MG63 (cell line): ENCODE results near the gene PTPRN2. TPM values are rescaled to one million over a fixed set of nuclear protein-coding genes. Genes with fewer than 3 reads are reported as not detected.
"Not testable (repeated sequence)": the region's sequence is repeated elsewhere in the genome, so short reads cannot be mapped to it uniquely, and the experiment has no call there.

Source experiments
- DNase-seq: peaks from one replicate; pipeline ENCODE4 v3.0.0-alpha.2; 2020
- H3K27me3 ChIP-seq: fragments of 250-450 bp; sonication (Bioruptor Pico); 2 replicates; pipeline ENCODE4 v1.5.1; 2020; ENCODE audit warnings: mild to moderate bottlenecking, moderate library complexity
- H3K36me3 ChIP-seq: fragments of 250-450 bp; sonication (Bioruptor Pico); 2 replicates; pipeline ENCODE4 v1.5.1; 2020; ENCODE audit warnings: mild to moderate bottlenecking, moderate library complexity
- H3K4me3 ChIP-seq: fragments of 250-450 bp; sonication (Bioruptor Pico); 2 replicates; pipeline ENCODE4 v1.5.1; 2020; ENCODE audit warnings: mild to moderate bottlenecking, moderate library complexity
- H3K9me3 ChIP-seq: fragments of 250-450 bp; sonication (Bioruptor Pico); 2 replicates; pipeline ENCODE4 v1.5.1; 2020; ENCODE audit warnings: mild to moderate bottlenecking, moderate library complexity
- total RNA-seq: library from RNA; depleted of rRNA; stranded (reverse); fragments of >200 nt; shearing (Covaris generic); gene quantifications from 2 replicates; pipeline ENCODE4 v1.2.3, GENCODE V29; 2014; ENCODE audit warnings: low replicate concordance

Gene PTPRN2
- total RNA-seq, 1 experiment from 2014 or later: 0.16 TPM

- no peaks in the 10 kb centered on the region for H3K9me3 ChIP-seq
- no peaks in the 10 kb centered on the region for H3K36me3 ChIP-seq
- no peak overlapping the region for H3K4me3 ChIP-seq
- H3K27me3 ChIP-seq: no peaks in the 10 kb centered on the region
- no peak for DNase-seq
Measured at GRCh38 chr7:158229945-158230344, 357.7 kb downstream of the PTPRN2 start.

DNA sequence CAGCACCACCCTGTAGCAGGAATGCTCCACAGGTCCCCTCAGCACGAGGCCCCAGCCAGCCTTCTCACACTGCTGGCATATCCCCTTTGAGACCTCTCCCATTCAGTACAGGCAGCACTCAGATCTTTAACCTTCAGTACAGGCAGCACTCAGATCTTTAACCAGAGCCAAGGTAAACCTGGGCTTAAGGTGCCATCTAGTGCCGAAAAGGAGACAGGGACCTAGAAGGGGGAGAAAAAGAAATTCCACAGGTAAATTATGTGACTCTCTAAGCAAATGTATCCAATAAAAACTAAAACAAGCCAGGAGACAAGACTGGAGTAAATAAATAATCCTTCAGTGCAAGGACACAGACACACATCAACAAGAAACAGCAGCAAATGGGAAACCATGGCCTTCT is 358.6 kb downstream of the PTPRN2 start:
- Histone ChIP-seq H3K9me3 (no peaks in the 10 kb centered on the region), H3K4me3 (no peak overlapping the region), H3K27me3 (no peaks in the 10 kb centered on the region), H3K36me3 (no peaks in the 10 kb centered on the region)
- no peak for DNase-seq

DNA sequence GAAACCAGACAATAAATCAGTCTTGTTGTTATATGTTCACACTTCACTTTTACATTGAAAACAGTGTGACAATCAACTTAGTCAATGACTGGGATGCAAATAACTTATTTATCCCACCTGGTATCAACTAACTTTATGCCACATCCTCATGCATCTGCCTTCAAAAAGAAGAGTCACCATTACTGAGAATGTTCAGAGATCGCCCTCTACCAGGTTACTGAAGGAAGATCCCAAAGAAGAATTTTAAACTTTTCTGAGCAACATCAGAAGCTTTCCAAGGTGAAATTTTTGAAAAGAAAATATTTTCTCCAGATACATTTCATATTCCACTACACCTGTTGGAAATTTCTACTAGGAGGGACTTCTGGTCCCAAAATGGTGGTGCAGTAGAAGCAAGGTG is 359.5 kb downstream of the PTPRN2 start:
- Histone ChIP-seq H3K9me3 (no peaks in the 10 kb centered on the region), H3K4me3 (no peak overlapping the region), H3K36me3 (no peaks in the 10 kb centered on the region), H3K27me3 (no peaks in the 10 kb centered on the region)
- no peak for DNase-seq

- H3K36me3 ChIP-seq: no peaks in the 10 kb centered on the region
- H3K4me3 ChIP-seq: no peak overlapping the region
- no peaks in the 10 kb centered on the region for H3K27me3 ChIP-seq
- H3K9me3 ChIP-seq: no peaks in the 10 kb centered on the region
- no peak for DNase-seq
Measured at GRCh38 chr7:158227258-158227984, 360.2 kb downstream of the PTPRN2 start.

DNA sequence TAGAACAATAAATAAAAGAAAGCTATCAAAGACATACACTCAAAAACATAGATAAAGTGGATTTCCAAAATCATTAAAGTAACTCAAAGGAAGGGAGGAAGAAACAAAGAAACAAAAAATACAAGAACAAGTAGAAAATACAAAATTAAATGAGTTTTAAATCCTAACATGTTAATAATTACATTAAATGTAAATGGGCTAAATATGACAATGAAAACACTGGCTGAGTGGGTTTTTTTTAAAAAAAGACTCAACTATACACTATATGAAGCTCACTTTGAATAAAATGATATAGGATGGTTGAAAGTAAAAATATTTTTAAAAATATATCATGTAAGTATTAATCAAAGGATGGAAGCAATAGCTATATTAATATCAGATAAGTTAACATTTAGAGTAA is 371.4 kb downstream of the PTPRN2 start:
- no peaks in the 10 kb centered on the region for H3K9me3 ChIP-seq
- H3K4me3 ChIP-seq: no peak overlapping the region
- no peak for DNase-seq
- H3K27me3 ChIP-seq: no peaks in the 10 kb centered on the region
- no peaks in the 10 kb centered on the region for H3K36me3 ChIP-seq

- H3K36me3 ChIP-seq: no peaks in the 10 kb centered on the region
- no peak for DNase-seq
- no peaks in the 10 kb centered on the region for H3K27me3 ChIP-seq
- no peaks in the 10 kb centered on the region for H3K9me3 ChIP-seq
- no peak overlapping the region for H3K4me3 ChIP-seq
Measured at GRCh38 chr7:158209435-158209834, 378.2 kb downstream of the PTPRN2 start.

DNA sequence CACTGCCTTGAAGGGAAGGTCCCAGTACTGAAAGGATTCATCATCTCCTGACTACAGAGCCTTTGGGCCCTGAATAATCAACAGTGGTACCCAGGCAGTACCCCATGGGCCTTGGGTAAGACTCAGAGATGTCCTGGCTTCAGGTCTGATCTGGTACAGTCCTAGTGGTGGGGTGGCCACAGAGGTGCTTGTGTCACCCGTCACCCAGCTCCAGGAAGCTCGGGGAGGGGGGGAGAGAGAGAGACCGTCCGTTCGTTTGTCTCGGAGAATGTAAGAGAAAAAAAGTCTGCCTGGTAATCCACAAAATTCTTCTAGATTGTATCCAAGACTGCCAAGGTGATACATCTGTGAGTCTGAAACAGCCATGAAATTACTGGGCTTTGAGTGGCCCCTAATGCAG is 381.3 kb downstream of the PTPRN2 start:
- no peak overlapping the region for H3K4me3 ChIP-seq
- H3K9me3 ChIP-seq: no peaks in the 10 kb centered on the region
- H3K36me3 ChIP-seq: no peaks in the 10 kb centered on the region
- no peaks in the 10 kb centered on the region for H3K27me3 ChIP-seq
- no peak for DNase-seq

- H3K36me3 ChIP-seq: no peaks in the 10 kb centered on the region
- H3K4me3 ChIP-seq: no peak overlapping the region
- no peaks in the 10 kb centered on the region for H3K9me3 ChIP-seq
- DNase-seq: no peak
- H3K27me3 ChIP-seq: no peaks in the 10 kb centered on the region
Measured at GRCh38 chr7:158204453-158204852, 383.2 kb downstream of the PTPRN2 start.

DNA sequence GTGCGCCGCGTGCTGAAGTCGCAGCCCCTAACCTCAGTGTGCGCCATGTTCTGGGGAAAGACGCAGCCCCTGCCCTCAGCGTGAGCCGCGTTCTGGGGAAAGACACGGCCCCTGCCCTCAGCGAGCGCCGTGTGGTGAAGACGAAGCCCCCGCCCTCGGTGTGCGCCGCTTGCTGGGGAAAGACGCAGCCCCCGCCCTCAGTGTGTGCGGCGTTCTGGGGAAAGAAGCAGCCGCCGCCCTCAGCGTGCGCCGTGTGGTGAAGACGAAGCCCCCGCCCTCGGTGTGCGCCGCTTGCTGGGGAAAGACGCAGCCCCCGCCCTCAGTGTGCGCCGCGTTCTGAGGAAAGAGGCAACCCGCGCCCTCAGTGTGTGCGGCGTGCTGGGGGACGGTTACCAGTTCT is 383.7 kb downstream of the PTPRN2 start:
- not testable (repeated sequence) for DNase-seq, H3K9me3 ChIP-seq, H3K27me3 ChIP-seq, H3K4me3 ChIP-seq, H3K36me3 ChIP-seq

- no peak for DNase-seq
- no peaks in the 10 kb centered on the region for H3K9me3 ChIP-seq
- H3K27me3 ChIP-seq: no peaks in the 10 kb centered on the region
- no peak overlapping the region for H3K4me3 ChIP-seq
- H3K36me3 ChIP-seq: no peaks in the 10 kb centered on the region
Measured at GRCh38 chr7:158194365-158194900, 393.2 kb downstream of the PTPRN2 start.

GRCh38 chr7:158193446-158193845 is 394.2 kb downstream of the PTPRN2 start:
- Histone ChIP-seq H3K9me3 (no peaks in the 10 kb centered on the region), H3K4me3 (no peak overlapping the region), H3K27me3 (no peaks in the 10 kb centered on the region), H3K36me3 (no peaks in the 10 kb centered on the region)
- DNase-seq: no peak

DNA sequence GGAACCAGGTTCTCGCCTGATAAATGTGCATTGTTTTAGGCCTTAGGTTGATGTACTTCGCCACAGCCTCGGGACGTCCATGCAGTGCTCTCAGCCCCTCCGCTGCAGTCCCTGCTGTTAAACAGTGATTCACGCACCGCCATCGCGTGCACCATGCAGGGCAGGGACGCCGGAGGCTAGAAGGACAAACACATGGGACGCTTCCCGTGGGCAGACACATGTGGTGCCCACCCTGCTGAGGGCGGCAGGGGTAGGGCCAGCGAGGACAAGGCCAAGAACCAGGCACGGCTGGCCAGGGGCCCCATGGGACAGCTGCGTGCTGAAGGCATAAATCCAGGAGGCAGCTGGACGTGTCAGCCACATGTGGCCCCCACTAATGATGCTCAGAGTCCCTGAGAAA is 394.7 kb downstream of the PTPRN2 start:
- Histone ChIP-seq H3K9me3 (no peaks in the 10 kb centered on the region), H3K4me3 (no peak overlapping the region), H3K27me3 (no peaks in the 10 kb centered on the region), H3K36me3 (no peaks in the 10 kb centered on the region)
- no peak for DNase-seq

DNA sequence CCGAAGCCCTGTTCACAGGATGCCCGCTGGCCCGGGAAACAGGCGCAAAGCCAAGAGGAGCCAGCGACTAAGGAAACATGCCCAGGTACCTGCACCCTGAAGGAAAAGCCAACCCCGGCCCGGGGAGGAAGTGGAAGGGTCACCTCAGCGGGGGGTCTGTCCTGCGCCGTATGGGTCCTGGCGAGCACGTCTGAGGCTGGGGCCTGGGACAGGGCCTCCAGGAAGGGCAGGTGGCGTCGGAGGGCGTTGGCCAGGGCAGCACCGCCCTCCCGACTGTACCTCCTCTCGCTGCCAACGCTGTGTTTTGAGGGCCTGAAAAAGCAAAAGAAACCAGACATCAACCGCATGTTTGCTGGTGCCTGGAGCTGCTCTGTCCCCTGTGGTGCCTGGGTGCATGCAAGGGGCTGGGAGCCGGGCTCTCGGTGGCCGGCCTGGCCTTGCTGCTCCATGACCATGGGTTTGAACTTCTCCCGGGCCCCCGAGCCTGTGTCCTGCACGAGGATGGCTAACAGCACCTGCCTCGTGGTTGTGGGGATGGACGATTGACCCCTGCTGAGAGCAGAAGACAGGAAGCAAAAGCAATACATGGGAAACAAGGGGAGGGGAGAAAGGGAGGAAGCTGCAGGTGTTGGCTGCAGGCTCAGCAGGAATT is 395.3 kb downstream of the PTPRN2 start:
- Histone ChIP-seq H3K4me3 (no peak overlapping the region), H3K9me3 (no peaks in the 10 kb centered on the region), H3K36me3 (no peaks in the 10 kb centered on the region), H3K27me3 (no peaks in the 10 kb centered on the region)
- no peak for DNase-seq

DNA sequence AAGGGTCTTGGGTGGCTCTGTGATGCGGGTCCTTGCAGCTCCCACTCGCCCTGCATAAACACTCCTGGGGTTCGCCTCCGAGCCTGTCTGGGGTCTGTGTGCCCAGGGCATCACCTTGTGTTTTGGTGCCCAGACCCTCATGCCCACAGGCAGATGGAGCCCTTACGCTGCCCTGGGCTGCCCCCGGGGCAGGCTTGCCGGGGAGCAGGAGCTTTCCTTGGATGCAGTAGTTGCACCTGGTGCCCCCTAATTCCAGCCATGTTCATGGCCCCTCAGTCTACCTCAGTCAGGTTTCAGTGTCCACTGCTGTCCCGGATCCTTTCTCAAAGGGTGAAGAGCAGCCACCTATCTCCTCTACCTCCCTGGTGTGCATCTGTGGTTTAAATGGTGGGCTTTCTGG is 396.0 kb downstream of the PTPRN2 start:
- Histone ChIP-seq H3K36me3 (no peaks in the 10 kb centered on the region), H3K9me3 (no peaks in the 10 kb centered on the region), H3K27me3 (no peaks in the 10 kb centered on the region), H3K4me3 (no peak overlapping the region)
- no peak for DNase-seq

DNA sequence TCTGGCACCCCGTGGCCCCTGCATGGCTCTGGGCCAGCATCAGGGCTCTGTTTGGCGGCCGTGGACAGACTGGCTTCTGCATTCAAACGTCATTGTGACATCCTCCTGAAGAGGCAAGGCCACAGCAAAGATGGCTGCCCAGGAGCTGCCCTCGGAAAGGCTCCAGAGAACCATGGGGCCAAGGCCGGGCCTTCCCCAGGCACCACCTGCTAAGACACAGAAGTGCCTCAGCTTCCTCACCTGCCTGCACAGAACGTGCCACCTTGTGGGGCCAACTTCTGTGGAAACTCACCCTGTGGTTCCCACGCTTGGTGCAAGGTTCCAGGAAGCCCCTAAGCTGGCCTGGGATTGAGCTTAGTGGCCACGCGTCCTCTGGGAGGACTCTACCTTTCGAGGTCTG is 396.9 kb downstream of the PTPRN2 start:
- no peaks in the 10 kb centered on the region for H3K27me3 ChIP-seq
- no peaks in the 10 kb centered on the region for H3K9me3 ChIP-seq
- no peak overlapping the region for H3K4me3 ChIP-seq
- DNase-seq: no peak
- H3K36me3 ChIP-seq: no peaks in the 10 kb centered on the region

DNA sequence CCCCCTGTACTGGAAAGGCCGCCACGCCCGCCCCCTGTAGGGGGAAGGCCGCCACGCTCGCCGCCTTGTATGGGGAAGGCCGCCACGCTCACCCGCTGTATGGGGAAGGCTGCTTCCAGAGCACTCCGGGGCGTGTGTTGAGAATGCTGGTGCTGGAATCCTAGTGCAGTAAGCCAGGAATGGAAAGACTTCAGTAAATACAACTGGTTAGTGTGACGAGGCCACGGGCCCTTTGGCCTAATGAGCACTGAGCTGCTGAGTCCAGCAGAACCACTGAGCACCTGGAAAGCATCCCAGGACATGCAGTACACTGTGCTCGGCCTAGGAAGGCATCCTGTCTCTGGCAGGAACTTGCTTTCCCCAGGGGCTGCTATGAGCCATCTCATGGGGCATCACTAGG is 398.9 kb downstream of the PTPRN2 start:
- no peaks in the 10 kb centered on the region for H3K9me3 ChIP-seq
- H3K27me3 ChIP-seq: no peaks in the 10 kb centered on the region
- no peaks in the 10 kb centered on the region for H3K36me3 ChIP-seq
- no peak overlapping the region for H3K4me3 ChIP-seq
- no peak for DNase-seq

- H3K9me3 ChIP-seq: no peaks in the 10 kb centered on the region
- no peaks in the 10 kb centered on the region for H3K36me3 ChIP-seq
- no peaks in the 10 kb centered on the region for H3K27me3 ChIP-seq
- no peak for DNase-seq
- no peak overlapping the region for H3K4me3 ChIP-seq
Measured at GRCh38 chr7:158187694-158187994, 400.0 kb downstream of the PTPRN2 start.
